ENCODE measurements around the gene DDI2.
A peak's percentile ranks its signal among the peaks of the same experiment; 100 is the strongest.

The DDI2 gene

GRCh38 chr1:15625056-15625917 is 8.0 kb downstream of the DDI2 start:
- Histone ChIP-seq H3K9ac (ENCODE audit: insufficient read length) (no peak overlapping the region), H3K36me3 (ENCODE audit: insufficient read depth, low read length) (peaks cover 47% of the 10 kb centered on the region), H3K27ac (no peak overlapping the region), H3K9me3 (ENCODE audit: low read depth, low read length) (no peaks in the 10 kb centered on the region), H3K4me3 (no peak overlapping the region)
- no peak for DNase-seq (ENCODE audit: low read depth, low spot score)
- no peak for TF ChIP-seq EZH2 (IDR thresholded peaks at IDR 0.05)
- TF ChIP-seq POLR2AphosphoS5 (IDR thresholded peaks at IDR 0.05; ENCODE audit: borderline replicate concordance, low read depth, low read length), result no peak
- TF ChIP-seq FOXP2 (optimal IDR thresholded peaks at IDR 0.05; ENCODE audit: control extremely low read depth, extremely low read length, insufficient read depth), result no peak

GRCh38 chr1:15626269-15626950 is 9.2 kb downstream of the DDI2 start:
- Histone ChIP-seq H3K9me3 (ENCODE audit: low read depth, low read length) (no peaks in the 10 kb centered on the region), H3K36me3 (ENCODE audit: insufficient read depth, low read length) (peaks cover 47% of the 10 kb centered on the region), H3K4me3 (no peak overlapping the region), H3K27ac (peak overlapping the region; percentile 49; the same call in 1 of the 2 replicates), H3K9ac (ENCODE audit: insufficient read length) (no peak overlapping the region)
- DNase-seq (ENCODE audit: low read depth, low spot score), result no peak
- TF ChIP-seq EZH2 (IDR thresholded peaks at IDR 0.05) (no peak), FOXP2 (optimal IDR thresholded peaks at IDR 0.05; ENCODE audit: control extremely low read depth, extremely low read length, insufficient read depth) (no peak), POLR2AphosphoS5 (IDR thresholded peaks at IDR 0.05; ENCODE audit: borderline replicate concordance, low read depth, low read length) (no peak)

GRCh38 chr1:15627343-15627988 is 10.2 kb downstream of the DDI2 start:
- peak overlapping the region; percentile 49 for H3K27ac ChIP-seq
- no peak overlapping the region; the same call in 1 of the 2 replicates for H3K4me3 ChIP-seq
- TF ChIP-seq FOXP2 (optimal IDR thresholded peaks at IDR 0.05; ENCODE audit: control extremely low read depth, extremely low read length, insufficient read depth) (no peak), POLR2AphosphoS5 (IDR thresholded peaks at IDR 0.05; ENCODE audit: borderline replicate concordance, low read depth, low read length) (no peak), EZH2 (IDR thresholded peaks at IDR 0.05) (no peak)
- H3K36me3 ChIP-seq (ENCODE audit: insufficient read depth, low read length), result peaks cover 52% of the 10 kb centered on the region
- no peak for DNase-seq (ENCODE audit: low read depth, low spot score)
- H3K9ac ChIP-seq (ENCODE audit: insufficient read length), result no peak overlapping the region
- no peaks in the 10 kb centered on the region for H3K9me3 ChIP-seq (ENCODE audit: low read depth, low read length)

- TF ChIP-seq POLR2AphosphoS5 (IDR thresholded peaks at IDR 0.05; ENCODE audit: borderline replicate concordance, low read depth, low read length), result no peak
- TF ChIP-seq FOXP2 (optimal IDR thresholded peaks at IDR 0.05; ENCODE audit: control extremely low read depth, extremely low read length, insufficient read depth), result no peak
- TF ChIP-seq EZH2 (IDR thresholded peaks at IDR 0.05), result no peak
- peak overlapping the region; percentile 49; the same call in 1 of the 2 replicates for H3K27ac ChIP-seq
- peaks cover 55% of the 10 kb centered on the region for H3K36me3 ChIP-seq (ENCODE audit: insufficient read depth, low read length)
- no peak overlapping the region for H3K9ac ChIP-seq (ENCODE audit: insufficient read length)
- no peaks in the 10 kb centered on the region for H3K9me3 ChIP-seq (ENCODE audit: low read depth, low read length)
- no peak overlapping the region for H3K4me3 ChIP-seq
- no peak for DNase-seq (ENCODE audit: low read depth, low spot score)
Observed at GRCh38 chr1:15628003-15628402, 10.7 kb downstream of the DDI2 start.

GRCh38 chr1:15633756-15634420 is 16.6 kb downstream of the DDI2 start:
- H3K36me3 ChIP-seq (ENCODE audit: insufficient read depth, low read length), result peaks cover 88% of the 10 kb centered on the region

GRCh38 chr1:15636436-15636835 is 19.2 kb downstream of the DDI2 start:
- Histone ChIP-seq H3K4me3 (no peak overlapping the region), H3K9ac (ENCODE audit: insufficient read length) (no peak overlapping the region), H3K9me3 (ENCODE audit: low read depth, low read length) (no peaks in the 10 kb centered on the region), H3K27ac (no peak overlapping the region), H3K36me3 (ENCODE audit: insufficient read depth, low read length) (peaks cover 89% of the 10 kb centered on the region)
- DNase-seq (ENCODE audit: low read depth, low spot score), result no peak
- no peak for TF ChIP-seq POLR2AphosphoS5 (IDR thresholded peaks at IDR 0.05; ENCODE audit: borderline replicate concordance, low read depth, low read length)
- no peak for TF ChIP-seq EZH2 (IDR thresholded peaks at IDR 0.05)
- TF ChIP-seq FOXP2 (optimal IDR thresholded peaks at IDR 0.05; ENCODE audit: control extremely low read depth, extremely low read length, insufficient read depth), result no peak

More at GRCh38 chr1:15633756-15634420, 16.6 kb downstream of the DDI2 start:
- no peak for TF ChIP-seq POLR2AphosphoS5 (IDR thresholded peaks at IDR 0.05; ENCODE audit: borderline replicate concordance, low read depth, low read length)
- no peak for TF ChIP-seq EZH2 (IDR thresholded peaks at IDR 0.05)
- TF ChIP-seq FOXP2 (optimal IDR thresholded peaks at IDR 0.05; ENCODE audit: control extremely low read depth, extremely low read length, insufficient read depth), result no peak
- no peak overlapping the region for H3K9ac ChIP-seq (ENCODE audit: insufficient read length)
- no peaks in the 10 kb centered on the region for H3K9me3 ChIP-seq (ENCODE audit: low read depth, low read length)
- no peak overlapping the region for H3K4me3 ChIP-seq
- no peak for DNase-seq (ENCODE audit: low read depth, low spot score)
- H3K27ac ChIP-seq, result no peak overlapping the region

GRCh38 chr1:15637826-15638225 is 20.6 kb downstream of the DDI2 start:
- Histone ChIP-seq H3K36me3 (ENCODE audit: insufficient read depth, low read length) (peaks cover 85% of the 10 kb centered on the region), H3K4me3 (no peak overlapping the region), H3K27ac (no peak overlapping the region), H3K9ac (ENCODE audit: insufficient read length) (no peak overlapping the region), H3K9me3 (ENCODE audit: low read depth, low read length) (no peaks in the 10 kb centered on the region)
- no peak for DNase-seq (ENCODE audit: low read depth, low spot score)
- no peak for TF ChIP-seq EZH2 (IDR thresholded peaks at IDR 0.05)
- no peak for TF ChIP-seq POLR2AphosphoS5 (IDR thresholded peaks at IDR 0.05; ENCODE audit: borderline replicate concordance, low read depth, low read length)
- TF ChIP-seq FOXP2 (optimal IDR thresholded peaks at IDR 0.05; ENCODE audit: control extremely low read depth, extremely low read length, insufficient read depth), result no peak

Data from SK-N-MC (cell line).